Prostate gland (tissue), 2 donors: ENCODE measurements around the gene MTMR10.

Experiments
- CTCF ChIP-seq, 4 experiments: fragments of 200-600 bp in 2 of 4; fragments of 450-650 bp in 2 of 4; sonication (generic) in 2 of 4; IDR thresholded peaks; 1 replicate in 3 of 4; 2 replicates in 1 of 4; pipeline ENCODE4 v1.5.1; 2016 to 2019; ENCODE audit warnings: antibody characterized with exemption in 4 of 4, mild to moderate bottlenecking in 2 of 4, moderate library complexity in 2 of 4
- POLR2A ChIP-seq: fragments of 450-650 bp; IDR thresholded peaks from one replicate; pipeline ENCODE4 v1.6.1; 2016; ENCODE audit warnings: antibody characterized with exemption, mild to moderate bottlenecking
- POLR2AphosphoS5 ChIP-seq: sonication (generic); formaldehyde crosslinking; IDR thresholded peaks from one replicate; pipeline ENCODE4 v1.6.1; 2017; ENCODE audit warnings: antibody characterized with exemption

GRCh38 chr15:30923429-30923828, 68.0 kb downstream of the MTMR10 start:
- TF ChIP-seq CTCF (IDR thresholded peaks at IDR 0.05) (no peak), POLR2A (no peak), POLR2AphosphoS5 (no peak)
